Esophagus mucosa (tissue), 1 donor: ENCODE measurements around the gene RALB. TPM values are rescaled to one million over a fixed set of nuclear protein-coding genes. Genes with fewer than 3 reads are reported as not detected.
A peak's percentile ranks its signal among the peaks of the same experiment; 100 is the strongest.
"Not testable (repeated sequence)": the region's sequence is repeated elsewhere in the genome, so short reads cannot be mapped to it uniquely, and the experiment has no call there.

ENCODE experiments used
- ATAC-seq: fragments of 200-7000 bp; cut with Tn5 transposase; one replicate; pipeline ENCODE4 v1.9.1; 2020
- total RNA-seq: library from RNA; stranded (reverse); gene quantifications from one replicate; pipeline ENCODE4 v1.2.4, GENCODE V29; 2023
- donor health status: DM: yes; HTN: yes; CAD: no.

The RALB gene
- total RNA-seq, 1 donor from 2014 or later = 81.2 TPM

DNA sequence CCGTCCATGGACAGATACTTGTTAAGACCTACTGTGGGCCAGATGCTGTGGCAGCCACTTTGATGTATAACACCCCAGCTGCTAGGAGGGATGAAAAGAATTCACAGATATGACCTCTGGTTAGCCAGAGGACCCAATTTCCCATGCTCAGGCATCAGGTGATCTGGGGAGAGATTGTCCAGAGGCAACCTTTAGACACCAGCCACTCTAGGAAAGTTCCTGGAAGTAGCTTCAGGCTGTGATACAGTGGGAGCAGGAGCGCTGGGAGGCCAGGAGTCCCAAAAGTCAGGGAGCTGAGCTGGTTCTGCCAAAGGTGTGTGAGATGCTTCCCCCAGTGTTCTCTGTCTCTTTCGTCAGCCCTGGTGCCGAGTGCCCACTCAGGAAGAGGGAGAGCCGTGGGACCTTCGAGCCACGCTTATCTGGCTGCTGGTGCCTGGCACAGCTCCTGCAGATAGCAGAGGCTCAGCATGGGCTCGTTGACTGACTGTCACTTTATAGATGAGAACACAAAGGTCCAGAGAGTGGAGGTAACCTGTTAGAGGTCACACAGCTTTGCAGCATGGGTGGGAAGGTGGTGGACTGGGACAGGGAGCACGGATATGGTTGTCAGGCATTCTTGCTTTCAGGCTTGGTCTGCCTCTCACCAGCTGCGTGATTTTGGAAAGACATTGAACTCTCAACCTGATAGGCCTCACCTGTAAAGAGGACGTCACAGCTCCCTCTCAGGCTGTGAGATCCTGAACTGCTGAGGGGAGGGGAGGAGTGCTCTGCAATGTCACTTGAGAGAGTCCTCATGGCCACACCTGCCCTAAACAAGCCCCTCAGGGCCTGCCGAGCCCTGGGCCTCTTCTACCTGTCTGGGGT lies 7.8 kb upstream of the RALB start:
- peak; percentile 32 for ATAC-seq

DNA sequence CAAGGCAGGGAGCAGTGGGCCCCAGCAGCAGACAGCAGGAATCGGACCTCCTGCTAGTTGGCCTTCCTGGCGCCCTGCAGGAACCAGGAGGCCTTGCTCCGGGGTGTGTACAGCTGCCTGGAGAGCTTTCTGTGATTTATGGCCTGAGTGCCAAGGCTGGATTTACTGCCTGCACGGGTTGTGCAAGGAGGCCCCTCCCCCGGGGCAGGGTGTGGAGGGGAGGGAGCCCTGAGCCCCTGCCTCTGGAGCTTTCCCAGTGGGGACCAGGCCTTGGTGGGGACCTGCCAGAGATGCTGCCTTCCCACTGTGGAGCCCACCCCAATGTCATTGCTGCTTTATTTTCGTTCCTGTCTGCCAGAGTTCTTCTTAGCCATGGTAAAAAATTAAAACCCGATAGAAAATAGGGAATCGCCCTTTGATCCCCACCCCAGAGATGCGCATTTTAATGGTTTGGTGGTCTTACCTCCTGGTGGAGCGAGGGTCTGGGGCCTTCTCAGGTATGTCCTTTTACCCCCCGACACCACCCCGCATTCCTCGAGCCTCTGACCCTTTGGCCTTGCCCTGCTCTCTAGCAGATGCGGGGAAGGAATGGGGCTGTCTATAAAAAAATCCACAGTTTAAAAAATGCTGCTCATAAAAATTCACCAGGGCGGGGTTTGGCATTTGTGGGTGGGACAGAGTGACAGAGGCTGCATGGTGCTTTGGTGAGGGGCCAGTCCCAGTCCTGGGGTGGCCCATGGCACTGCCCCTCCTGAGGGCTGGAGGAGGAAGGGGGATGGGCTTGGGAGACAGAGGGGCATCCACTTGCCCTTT lies 6.9 kb upstream of the RALB start:
- peak; percentile 84 for ATAC-seq

DNA sequence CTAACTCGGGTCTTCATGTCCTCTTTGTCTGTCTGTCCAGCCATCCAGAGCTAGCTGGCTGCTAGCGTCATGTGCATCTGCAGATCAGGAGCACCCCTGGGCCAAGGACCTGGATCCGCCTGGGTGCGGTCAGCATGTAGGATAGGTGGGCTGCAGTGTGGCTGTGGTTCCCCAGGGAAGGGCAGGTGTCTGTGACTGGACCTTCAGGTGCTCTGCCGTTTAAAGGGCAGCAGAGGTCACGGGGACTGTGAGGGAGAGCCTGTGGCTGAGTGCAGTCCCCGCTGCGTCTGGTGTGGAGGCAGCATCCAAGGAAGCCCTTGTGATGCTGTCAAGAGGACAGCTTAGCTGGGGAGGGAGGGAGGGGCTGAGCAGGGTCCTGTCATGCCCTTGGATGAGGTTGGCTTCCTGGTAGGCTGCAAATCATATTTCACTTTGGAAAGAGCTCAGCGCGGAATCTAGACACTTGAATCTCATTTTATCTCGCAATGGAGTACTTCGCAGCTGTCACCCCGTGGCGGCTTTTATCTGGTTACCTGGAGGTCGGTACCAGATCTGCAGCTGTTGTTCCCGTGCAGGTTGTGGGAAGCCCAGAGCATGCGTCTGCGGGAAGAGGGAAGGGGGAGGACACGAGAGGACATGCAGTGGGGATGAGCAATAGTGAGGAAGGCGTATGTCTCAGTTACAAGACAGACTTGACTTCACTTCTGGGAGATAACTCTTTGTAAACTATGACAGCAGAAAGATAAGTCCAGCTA lies 5.9 kb upstream of the RALB start:
- ATAC-seq = no peak

DNA sequence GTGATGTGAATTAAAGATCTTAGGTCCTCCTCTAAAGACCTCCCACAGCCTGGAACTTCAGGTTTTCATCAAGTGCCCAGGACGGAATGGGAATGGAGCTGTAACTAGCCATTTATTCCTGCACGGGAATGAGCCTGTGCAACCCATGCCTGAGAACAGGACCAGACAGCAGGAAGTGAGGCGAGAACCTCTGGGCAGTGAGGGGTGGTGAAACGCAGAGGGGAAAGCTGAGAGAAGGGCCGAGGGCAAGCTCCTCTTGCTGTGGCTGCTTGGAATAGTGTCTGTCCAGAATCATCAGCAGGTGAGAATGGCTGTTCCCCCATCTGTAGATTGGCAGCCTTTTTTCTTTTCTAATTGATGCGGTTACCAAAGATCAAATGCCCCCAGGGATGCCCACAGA lies 4.8 kb upstream of the RALB start:
- ATAC-seq = no peak

DNA sequence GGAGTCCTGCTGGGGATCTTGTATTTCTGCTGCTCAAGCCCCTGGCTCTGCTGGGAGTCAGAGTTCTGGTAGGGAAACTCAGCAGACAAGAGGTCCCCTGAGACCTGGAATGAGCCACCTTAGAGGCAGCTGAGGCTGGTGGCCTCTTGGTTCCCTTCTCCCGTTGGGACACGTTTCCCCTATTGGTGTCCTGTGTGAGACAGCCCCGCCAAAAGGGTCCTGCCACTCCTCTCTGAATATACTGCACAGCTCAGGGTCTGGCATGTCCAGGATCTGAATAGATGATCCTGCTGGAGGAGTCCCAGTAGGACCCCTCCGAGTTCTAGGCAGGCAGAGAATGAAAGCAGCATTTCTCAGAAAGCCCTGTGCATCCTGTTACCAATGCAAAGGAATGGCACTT lies 2.0 kb upstream of the RALB start:
- no peak for ATAC-seq

DNA sequence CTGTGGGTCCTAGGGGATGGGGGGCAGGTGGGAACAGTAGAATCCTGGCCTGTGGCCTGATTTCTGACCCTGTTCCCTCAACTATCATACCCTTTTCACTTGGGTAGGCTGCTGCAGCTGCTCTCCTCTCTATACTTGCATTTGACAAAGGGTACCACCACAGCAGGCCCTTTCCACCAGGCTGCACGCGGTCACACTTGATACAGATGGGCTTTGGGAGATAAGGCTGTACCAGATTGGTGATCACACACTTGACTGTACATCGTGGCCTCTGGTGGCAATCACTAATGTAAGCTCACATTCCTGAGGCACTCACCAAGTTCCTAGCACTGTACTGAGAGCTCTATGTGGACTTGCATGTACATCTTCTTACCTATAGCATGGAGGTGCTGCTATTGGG lies 1.6 kb upstream of the RALB start:
- no peak for ATAC-seq

DNA sequence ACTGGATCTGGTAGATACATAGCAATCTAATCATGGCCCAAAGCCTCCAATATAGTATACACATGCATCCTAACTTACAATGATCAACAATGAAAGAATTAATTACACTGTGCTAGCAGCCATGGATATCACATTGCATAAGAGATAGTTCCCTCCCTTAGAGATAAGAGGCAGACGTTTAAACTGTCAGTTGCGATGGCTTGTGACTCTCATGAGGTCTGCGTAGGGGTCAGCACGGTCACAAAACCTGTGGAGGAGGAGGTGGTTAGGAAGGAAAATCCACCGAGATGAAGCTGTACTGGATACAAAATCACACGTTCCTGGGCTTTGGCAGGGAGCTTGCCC lies 800 bp upstream of the RALB start:
- ATAC-seq = no peak

DNA sequence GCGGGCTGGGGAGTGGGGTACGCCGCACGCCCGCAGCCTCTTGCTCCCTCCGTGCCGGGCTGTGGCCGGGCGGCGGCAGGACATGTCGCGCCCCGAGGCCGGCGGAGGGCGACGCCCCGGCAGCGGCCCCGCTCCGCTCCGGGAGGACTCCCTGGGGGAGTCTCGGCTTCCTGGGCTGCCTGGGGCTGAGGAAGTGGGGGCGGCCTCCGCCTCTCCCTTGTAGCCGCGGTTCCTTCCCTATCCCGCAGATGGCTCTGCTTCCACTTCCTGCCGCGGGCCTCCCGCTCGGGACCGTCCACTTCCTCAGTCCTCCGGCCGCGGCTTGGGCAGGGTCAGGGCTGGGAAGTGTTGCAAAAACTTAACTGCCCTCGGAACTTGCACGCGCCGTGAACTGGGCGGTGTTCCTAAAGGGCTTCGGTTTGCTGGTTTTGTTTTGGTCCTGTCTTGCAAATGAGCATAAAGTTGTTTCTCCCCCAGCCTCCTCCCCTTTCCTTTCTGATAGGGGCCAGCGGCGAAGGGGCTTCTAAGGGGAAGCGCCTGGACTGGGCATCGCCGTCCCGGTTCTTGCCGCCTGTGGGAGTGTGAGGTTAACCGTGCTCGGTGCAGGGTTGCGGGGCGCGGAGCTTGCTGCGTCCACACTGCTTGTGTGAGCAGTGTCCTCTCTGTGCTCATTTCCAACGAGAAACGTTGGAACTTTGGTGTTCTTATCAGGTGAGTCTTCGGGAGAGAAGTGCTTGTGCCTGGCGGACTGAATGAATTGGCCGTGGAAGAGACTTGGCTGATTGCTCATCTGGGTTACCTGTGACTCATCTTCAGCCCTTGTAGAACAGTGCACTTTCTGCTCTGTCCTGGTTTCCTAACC lies 600 bp downstream of the RALB start:
- peak; percentile 66 for ATAC-seq

DNA sequence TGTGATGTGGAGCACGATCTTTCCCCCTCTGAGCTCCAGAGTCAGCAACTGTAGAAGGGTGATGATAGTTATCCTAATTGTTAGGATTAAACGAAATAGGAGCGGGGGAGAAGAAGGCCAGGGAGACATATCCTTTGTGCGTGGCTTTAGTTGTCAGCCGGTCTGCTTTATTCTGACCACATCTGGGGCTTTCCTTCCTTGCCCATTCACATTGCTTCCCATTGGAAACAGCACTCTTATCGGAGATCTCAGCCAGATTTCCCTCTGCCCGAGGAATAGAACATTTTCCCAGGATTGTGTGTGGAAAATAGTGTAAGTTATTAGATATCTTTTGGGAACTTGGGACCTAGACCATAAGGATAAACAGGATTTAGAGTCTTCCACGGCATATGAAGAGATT lies 1.5 kb downstream of the RALB start:
- ATAC-seq = no peak

DNA sequence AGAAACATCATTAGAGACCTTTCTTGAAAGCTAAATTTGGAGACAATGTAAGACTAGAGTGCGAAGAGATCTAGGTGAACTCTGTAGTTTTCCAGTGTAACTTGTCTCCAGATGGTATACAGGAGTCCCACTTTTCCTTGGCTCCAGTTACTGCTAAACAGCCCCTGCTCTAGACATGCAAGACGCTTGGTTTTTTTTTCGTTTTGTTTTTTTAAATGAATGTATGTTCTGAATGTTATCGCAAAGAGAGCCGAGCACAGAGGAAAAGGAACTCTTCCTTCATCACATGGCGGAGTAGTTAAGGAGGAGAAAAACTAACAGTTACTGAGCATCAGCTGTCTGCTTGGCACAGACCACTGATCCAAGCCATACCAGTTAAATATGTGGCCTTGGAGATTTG lies 2.4 kb downstream of the RALB start:
- no peak for ATAC-seq

DNA sequence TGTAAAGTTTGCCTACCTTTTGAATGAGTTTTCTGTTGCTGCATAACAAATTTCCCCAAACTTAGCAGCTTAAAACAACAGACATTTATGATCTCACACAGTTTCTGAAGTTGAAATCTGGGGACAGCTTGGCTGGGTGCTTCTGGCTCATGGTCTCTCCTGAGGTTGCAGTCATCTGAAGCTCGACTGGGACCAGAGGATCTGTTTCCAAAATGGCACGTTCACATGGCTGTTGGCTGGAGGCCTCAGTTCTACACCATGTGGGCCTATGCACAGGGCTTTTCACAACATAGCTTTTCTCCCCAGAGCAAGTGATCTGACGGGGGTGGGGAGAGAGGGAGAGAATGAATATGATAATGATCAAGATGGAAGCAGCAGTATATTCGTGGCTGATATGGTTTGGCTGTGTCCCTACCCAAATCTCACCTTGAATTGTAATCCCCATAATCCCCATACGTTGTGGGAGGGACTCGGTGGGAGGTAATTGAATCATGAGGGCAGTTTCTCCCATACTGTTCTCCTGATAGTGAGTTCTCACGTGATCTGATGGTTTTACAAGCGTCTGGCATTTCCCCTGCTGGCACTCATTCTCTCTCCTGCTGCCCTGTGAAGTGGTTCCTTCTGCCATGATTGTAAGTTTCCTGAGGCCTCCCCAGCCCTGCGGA lies 3.5 kb downstream of the RALB start:
- ATAC-seq = no peak

DNA sequence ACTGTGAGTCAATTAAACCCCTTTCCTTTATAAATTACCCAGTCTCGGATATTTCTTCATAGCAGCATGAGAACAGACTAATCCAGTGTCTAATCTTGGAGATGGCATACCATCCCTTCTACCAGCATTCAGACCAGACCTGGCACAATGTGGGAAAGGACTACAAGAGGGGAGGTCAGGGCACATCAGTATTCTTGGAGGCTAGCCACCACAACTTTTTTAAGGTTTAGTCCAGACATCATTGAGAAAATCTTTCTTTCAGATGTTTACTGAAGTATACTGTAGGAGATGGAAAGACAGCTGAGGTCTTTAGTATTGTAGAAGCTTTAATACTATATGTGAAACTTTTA lies 4.0 kb downstream of the RALB start:
- no peak for ATAC-seq

DNA sequence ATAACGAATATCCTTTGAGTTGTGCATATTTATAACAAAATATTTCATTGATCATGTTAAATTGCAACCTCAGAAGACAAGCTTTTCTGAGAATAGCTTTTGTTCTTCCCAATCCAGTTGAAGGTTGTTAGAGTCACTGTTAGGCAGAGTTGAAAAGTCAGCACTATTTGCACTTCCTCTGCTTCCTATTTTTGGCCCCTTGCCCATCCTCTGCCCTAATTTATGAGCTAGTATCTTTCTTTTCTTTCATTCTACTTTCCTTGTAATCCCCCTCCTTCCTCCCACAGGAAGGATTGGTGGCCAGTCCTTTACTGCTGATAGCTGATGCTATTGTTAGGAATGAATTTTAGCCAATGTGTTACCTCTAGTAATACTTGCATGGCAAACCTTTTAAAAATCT lies 4.9 kb downstream of the RALB start:
- no peak for ATAC-seq

DNA sequence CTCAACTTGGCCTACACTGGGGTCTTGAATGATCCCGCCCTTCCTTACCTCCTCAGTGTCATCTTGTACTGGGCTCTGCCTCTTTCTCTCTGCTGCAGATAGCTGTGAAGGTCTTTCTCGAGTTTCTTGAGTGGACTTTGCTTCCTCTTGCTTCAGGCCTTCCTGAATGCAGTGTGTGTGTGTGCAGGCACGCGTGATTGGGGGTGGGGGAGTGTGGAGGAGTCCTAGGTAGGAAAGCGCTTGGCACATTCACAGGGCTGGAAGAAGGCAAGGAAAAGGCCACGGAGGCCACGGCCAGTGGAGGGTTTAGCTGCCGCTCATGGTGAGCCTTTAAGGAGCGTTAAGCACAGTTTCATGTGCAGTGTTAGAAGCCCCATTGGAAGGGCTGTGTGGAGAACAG lies 5.5 kb downstream of the RALB start:
- no peak for ATAC-seq

DNA sequence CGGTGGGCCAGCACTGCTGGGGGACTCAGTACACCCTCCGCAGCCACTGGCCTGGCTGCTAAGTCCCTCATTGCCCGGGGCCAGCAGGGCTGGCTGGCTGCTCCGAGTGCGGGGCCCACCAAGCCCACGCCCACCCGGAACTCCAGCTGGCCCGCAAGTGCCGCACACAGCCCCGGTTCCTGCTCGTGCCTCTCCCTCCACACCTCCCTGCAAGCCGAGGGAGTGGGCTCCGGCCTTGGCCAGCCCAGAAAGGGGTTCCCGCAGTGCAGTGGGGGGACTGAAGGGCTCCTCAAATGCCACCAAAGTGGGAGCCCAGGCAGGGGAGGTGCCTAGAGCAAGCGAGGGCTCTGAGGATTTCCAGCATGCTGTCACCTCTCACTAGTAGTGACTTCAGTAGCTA lies 7.3 kb downstream of the RALB start:
- not testable (repeated sequence) for ATAC-seq

DNA sequence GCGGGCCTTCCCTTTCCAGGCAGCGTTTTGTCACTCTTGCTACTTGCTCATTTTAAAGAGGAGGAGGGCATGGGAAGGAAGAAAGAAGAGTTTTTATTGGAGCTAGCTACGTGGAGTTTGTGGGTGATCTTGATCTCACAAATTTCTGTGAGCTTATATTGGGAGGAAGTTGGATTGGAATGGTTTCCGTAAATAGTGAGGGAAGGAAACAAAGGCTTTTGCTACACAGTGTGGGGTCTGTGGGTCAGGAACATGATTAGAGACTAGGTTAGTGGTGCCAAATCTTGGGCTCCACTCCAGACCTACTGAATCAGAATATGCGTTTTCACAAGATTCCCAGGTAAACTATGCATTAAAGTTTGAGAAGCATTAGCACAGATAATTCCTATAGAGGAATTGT lies 8.1 kb downstream of the RALB start:
- ATAC-seq = no peak

DNA sequence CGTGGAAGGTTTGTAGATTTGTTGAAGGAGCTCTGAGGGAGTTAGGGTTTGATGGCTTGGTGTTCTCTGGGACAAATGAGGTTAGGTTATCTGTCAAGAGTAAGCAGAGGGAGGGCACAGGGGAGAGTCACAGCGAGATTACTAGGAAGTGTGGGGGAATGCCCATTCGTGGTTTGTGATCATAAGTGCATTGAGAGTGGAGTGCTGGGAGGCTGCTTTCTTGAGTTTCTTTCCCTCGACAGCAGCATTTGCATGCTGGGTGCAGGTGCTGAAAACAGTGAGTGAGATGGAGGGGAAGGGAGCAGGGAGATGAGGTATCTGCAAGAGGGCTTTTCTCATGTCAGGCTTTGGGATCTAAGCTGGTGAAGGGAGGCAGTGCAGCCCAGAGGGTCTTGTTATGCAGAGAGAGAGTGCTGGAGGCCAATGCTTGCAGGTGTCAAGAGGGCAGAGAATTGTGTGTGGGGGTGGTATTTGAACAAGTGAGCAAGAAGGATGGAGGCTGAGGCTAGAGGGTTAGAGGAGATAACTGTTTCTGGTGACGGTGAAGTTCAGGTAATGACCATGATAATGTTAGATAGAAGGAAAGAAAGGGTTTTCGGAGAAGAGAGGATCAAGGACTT lies 8.8 kb downstream of the RALB start:
- ATAC-seq = no peak

DNA sequence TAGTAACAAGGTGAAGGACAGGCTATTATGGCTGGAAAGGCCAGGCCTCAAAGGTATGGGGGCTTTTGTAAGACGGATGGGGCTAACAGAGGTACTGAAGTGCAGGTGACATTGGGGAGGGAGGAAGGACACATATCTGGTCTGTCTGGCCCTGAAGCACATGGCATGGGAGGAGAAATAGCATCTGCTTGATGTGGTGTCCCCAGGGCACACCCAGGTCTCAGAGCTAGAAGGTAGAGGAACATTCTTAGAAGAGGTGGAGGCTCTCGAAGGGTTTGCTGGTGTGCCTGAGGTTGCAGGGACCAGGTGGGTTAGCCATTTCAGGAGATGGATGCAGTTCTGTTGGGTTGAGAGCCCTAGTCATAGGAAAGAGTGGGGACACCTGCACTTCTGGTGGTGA lies 9.5 kb downstream of the RALB start:
- peak; percentile 58 for ATAC-seq

DNA sequence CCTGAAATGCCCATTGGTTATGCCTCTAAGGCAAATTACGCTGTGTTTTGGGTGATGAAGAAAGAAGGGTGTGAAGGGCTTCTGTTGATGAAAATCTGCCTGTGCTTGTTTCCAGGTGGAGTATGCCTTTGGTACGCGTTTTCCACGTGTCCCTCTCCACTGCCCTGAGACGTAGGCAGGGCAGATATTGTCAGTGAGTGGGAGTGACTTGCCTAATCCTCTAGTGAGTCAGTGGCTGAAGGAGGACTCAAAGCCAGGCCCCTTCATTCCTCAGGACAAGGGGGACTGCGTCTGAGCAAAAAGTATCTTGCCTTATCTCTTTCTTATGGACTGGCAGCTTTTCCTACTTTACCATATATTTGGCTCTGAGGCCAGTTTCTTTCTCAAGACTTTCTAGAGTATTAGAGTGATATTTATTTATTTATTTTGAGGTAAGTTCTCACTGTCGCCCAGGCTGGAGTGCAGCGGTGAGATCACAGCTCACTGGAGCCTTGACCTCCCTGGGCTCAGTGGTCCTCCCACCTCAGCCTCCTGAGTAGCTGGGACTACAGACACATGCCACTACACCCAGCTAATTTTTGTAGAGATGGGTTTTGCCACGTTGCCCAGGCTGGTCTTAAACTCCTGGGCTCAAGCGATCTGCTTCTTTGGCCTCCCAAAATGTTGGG lies 10.2 kb downstream of the RALB start:
- ATAC-seq = peak; percentile 95

DNA sequence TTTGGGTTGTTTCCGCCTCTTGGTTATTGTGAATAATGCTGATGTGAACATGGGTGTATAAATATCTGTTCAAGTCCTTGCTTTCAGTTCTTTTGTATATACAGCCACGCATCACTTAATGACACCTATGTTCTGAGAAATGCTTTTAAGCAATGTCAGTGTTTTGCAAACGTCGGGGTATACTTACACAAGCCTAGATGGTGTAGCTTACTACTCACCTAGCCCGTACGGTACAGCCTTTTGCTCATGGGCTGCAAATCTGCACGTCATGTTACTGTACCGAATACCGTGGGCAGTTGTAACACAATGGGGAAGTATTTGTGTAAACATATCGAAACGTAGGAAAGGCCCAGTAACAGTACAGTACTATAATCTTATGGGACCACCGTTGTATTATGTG lies 12.4 kb downstream of the RALB start:
- ATAC-seq = peak; percentile 50

DNA sequence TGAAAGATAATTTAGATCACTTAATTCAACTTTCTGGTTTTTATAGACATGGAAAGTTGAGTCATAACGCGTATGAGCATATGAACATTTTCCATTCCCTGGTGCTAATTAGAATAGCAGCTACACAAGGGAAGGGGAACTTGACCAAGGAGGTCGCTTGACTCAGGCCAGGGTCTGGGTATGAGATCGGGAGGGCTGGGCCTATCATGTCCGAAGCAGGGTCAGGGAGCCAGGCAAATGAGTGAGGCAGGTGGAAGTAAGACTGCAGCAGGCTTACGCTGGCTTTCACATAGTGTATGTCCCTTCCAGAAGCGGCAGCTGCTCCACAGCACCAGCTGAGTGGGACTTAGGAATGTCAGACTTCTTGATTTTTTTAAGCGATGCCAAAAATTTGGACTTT lies 14.7 kb downstream of the RALB start:
- no peak for ATAC-seq
